Neuronal stem cell (in vitro differentiated cells): Measurements from ENCODE around the gene SLF2. TPM values are rescaled to one million over a fixed set of nuclear protein-coding genes. Genes with fewer than 3 reads are reported as not detected.

Experiments
- DNase-seq: peaks from one replicate; pipeline ENCODE4 v3.0.0-alpha.2; 2013; ENCODE audit warnings: low spot score
- H2AFZ ChIP-seq: one replicate; pipeline ENCODE4 v1.6.1; 2013; ENCODE audit warnings: mild to moderate bottlenecking, low read length, inconsistent platforms
- H2AK5ac ChIP-seq: 2 replicates; pipeline ENCODE4 v1.6.1; 2013; ENCODE audit warnings: low read depth, mild to moderate bottlenecking, inconsistent platforms, low read length, moderate library complexity, mixed read lengths
- H2BK120ac ChIP-seq: 2 replicates; pipeline ENCODE4 v1.6.1; 2013; ENCODE audit warnings: low read depth, mild to moderate bottlenecking, inconsistent platforms, low read length, moderate library complexity, mixed read lengths
- H2BK12ac ChIP-seq: one replicate; pipeline ENCODE4 v1.6.1; 2013; ENCODE audit warnings: low read length, inconsistent platforms
- H2BK15ac ChIP-seq: 2 replicates; pipeline ENCODE4 v1.6.1; 2013; ENCODE audit warnings: mild to moderate bottlenecking, low read length, inconsistent platforms, mixed read lengths
- H2BK5ac ChIP-seq: one replicate; pipeline ENCODE4 v1.6.1; 2013; ENCODE audit warnings: inconsistent platforms, mild to moderate bottlenecking, low read length, moderate library complexity
- H3K14ac ChIP-seq: one replicate; pipeline ENCODE4 v1.6.1; 2013; ENCODE audit warnings: low read length, inconsistent platforms
- H3K18ac ChIP-seq: 2 replicates; pipeline ENCODE4 v1.6.1; 2013; ENCODE audit warnings: low read length, inconsistent platforms
- H3K23ac ChIP-seq: 2 replicates; pipeline ENCODE4 v1.6.1; 2013; ENCODE audit warnings: low read depth, mild to moderate bottlenecking, mixed read lengths, low read length, inconsistent platforms; ENCODE audit not compliant: poor library complexity
- H3K27ac ChIP-seq: replicated peaks from 3 replicates; pipeline ENCODE4 v1.5.1; 2013; ENCODE audit warnings: low read length, inconsistent platforms
- H3K27me3 ChIP-seq, 3 experiments: 2 replicates each; pipeline ENCODE4 v1.6.1; 2013; ENCODE audit warnings: low read length in 3 of 3, mild to moderate bottlenecking in 2 of 3, inconsistent platforms in 1 of 3, low read depth in 1 of 3, mixed read lengths in 1 of 3, moderate library complexity in 1 of 3; ENCODE audit not compliant: control insufficient read depth in 3 of 3, insufficient read depth in 3 of 3
- H3K36me3 ChIP-seq, 2 donors: replicated peaks in 1 of 2; 2 replicates each; pipeline ENCODE4 v1.6.1; 2013; ENCODE audit warnings: low read length in 2 of 2; ENCODE audit not compliant: control insufficient read depth in 2 of 2, insufficient read depth in 2 of 2
- H3K4ac ChIP-seq: 2 replicates; pipeline ENCODE4 v1.6.1; 2013; ENCODE audit warnings: inconsistent platforms, mild to moderate bottlenecking, low read length, moderate library complexity
- H3K4me1 ChIP-seq, 2 donors: 1 replicate in 1 of 2; 2 replicates in 1 of 2; pipeline ENCODE4 v1.6.1; 2013; ENCODE audit warnings: low read length in 2 of 2, low read depth in 1 of 2; ENCODE audit not compliant: control insufficient read depth in 2 of 2, insufficient read depth in 1 of 2
- H3K4me2 ChIP-seq: one replicate; pipeline ENCODE4 v1.6.1; 2013; ENCODE audit warnings: mild to moderate bottlenecking, low read length, inconsistent platforms; ENCODE audit not compliant: insufficient read depth, poor library complexity, severe bottlenecking
- H3K4me3 ChIP-seq, 2 donors: 2 replicates each; pipeline ENCODE4 v1.5.1; 2013; ENCODE audit warnings: low read length in 2 of 2, mild to moderate bottlenecking in 2 of 2, inconsistent platforms in 1 of 2, moderate library complexity in 1 of 2
- H3K79me1 ChIP-seq: one replicate; pipeline ENCODE4 v1.6.1; 2013; ENCODE audit warnings: low read depth, mild to moderate bottlenecking, inconsistent platforms, low read length, moderate library complexity
- H3K9ac ChIP-seq: one replicate; pipeline ENCODE4 v1.6.1; 2013; ENCODE audit warnings: mild to moderate bottlenecking, low read depth, low read length, inconsistent platforms; ENCODE audit not compliant: poor library complexity
- H3K9me3 ChIP-seq, 2 donors: replicated peaks in 1 of 2; 2 replicates each; pipeline versions ENCODE3 to v1.6.1; 2013; ENCODE audit warnings: low read length in 2 of 2, mild to moderate bottlenecking in 2 of 2, inconsistent platforms in 1 of 2, low read depth in 1 of 2, mixed read lengths in 1 of 2, moderate library complexity in 1 of 2; ENCODE audit not compliant: control insufficient read depth in 2 of 2, insufficient read depth in 1 of 2
- H4K8ac ChIP-seq: one replicate; pipeline ENCODE4 v1.6.1; 2013; ENCODE audit warnings: low read depth, mild to moderate bottlenecking, inconsistent platforms, low read length, moderate library complexity
- H4K91ac ChIP-seq: one replicate; pipeline ENCODE4 v1.6.1; 2013; ENCODE audit warnings: low read length, low read depth, mild to moderate bottlenecking, inconsistent platforms; ENCODE audit not compliant: poor library complexity
- WGBS, 2 donors: extraction: QIAGEN DNeasy Blood & Tissue Kit; methylation state at CpG; one replicate each; pipeline ENCODE4 v1.1.7; 2013; ENCODE audit warnings: missing lambda C conversion rate in 2 of 2, mixed read lengths in 1 of 2; ENCODE audit not compliant: insufficient read length in 2 of 2, insufficient replicate concordance in 1 of 2; ENCODE audit errors: extremely low coverage in 2 of 2; 5-methylcytosine and 5-hydroxymethylcytosine counted together
- polyA plus RNA-seq, 2 experiments: library from polyadenylated mRNA; stranded (reverse); fragments of 200-250 nt; gene quantifications; one replicate each; pipeline ENCODE4 v1.2.3, GENCODE V29; 2013

SLF2 gene, protein sequence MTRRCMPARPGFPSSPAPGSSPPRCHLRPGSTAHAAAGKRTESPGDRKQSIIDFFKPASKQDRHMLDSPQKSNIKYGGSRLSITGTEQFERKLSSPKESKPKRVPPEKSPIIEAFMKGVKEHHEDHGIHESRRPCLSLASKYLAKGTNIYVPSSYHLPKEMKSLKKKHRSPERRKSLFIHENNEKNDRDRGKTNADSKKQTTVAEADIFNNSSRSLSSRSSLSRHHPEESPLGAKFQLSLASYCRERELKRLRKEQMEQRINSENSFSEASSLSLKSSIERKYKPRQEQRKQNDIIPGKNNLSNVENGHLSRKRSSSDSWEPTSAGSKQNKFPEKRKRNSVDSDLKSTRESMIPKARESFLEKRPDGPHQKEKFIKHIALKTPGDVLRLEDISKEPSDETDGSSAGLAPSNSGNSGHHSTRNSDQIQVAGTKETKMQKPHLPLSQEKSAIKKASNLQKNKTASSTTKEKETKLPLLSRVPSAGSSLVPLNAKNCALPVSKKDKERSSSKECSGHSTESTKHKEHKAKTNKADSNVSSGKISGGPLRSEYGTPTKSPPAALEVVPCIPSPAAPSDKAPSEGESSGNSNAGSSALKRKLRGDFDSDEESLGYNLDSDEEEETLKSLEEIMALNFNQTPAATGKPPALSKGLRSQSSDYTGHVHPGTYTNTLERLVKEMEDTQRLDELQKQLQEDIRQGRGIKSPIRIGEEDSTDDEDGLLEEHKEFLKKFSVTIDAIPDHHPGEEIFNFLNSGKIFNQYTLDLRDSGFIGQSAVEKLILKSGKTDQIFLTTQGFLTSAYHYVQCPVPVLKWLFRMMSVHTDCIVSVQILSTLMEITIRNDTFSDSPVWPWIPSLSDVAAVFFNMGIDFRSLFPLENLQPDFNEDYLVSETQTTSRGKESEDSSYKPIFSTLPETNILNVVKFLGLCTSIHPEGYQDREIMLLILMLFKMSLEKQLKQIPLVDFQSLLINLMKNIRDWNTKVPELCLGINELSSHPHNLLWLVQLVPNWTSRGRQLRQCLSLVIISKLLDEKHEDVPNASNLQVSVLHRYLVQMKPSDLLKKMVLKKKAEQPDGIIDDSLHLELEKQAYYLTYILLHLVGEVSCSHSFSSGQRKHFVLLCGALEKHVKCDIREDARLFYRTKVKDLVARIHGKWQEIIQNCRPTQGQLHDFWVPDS
- polyA plus RNA-seq (2013, experiment 1 of 2), result 9.2 TPM
- polyA plus RNA-seq (2013, experiment 2 of 2), result 8.8 TPM

DNA sequence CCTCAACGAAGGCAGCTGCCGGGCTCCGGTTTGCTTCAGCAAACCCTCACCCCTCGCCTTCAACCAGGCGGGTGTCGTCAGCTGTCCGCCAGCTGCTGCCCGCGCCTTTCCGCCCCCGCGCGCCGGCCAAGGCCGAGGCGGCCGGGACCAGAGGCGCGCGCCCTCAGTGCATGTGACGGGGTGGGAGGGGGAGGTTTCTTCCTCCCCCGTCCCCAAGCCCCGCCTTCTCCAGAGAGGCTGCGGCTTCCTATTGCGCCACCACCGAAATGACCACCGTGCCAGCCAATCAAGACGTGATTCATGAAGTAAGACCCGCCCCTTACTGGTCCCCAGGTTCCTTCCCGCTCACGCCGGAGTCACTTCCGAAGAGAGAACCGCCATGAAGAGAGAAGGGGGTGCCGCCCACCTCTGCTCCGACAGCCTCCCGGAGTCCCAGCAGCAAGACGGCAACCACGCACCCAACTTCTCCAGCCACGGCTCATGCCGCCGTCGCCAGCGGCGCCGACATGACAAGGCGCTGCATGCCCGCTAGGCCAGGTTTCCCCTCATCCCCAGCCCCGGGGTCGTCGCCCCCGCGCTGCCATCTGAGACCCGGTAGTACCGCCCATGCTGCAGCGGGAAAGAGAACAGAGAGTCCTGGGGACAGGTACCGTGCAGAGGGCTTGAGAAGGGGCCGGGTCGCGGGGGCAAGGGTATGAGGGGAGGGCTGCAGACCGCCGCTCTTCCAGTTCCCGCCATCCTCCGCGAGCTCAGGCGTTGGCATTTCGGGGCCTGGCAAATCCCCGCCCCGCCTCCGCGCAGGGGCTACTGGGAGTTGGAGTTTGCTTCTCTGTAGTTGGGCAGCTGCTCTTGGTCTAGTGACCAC, at the start of gene SLF2:
TSS of gene SLF2 (plus strand) at position 359 of the 865 bp plus-strand sequence. CDS start at position 507, 148 bp downstream.
- Histone ChIP-seq H3K27ac (peak within 1 kb of the TSS; percentile 74), H4K91ac (peak within 1 kb of the TSS; percentile 50), H3K9ac (peak within 1 kb of the TSS; percentile 95), H2AFZ (peak within 1 kb of the TSS; percentile 97), H3K14ac (peak within 1 kb of the TSS; percentile 98), H3K23ac (peak within 1 kb of the TSS; percentile 62), H4K8ac (no peak within 1 kb of the TSS), H3K4me2 (peak within 1 kb of the TSS; percentile 71), H2AK5ac (peak within 1 kb of the TSS; percentile 61), H2BK15ac (peak within 1 kb of the TSS; percentile 90), H2BK12ac (no peak within 1 kb of the TSS), H3K4me3 (peak within 1 kb of the TSS; percentile 99 to 100), H3K27me3 (no peaks in the 10 kb centered on the region), H2BK5ac (peak within 1 kb of the TSS; percentile 91), H2BK120ac (peak within 1 kb of the TSS; percentile 63), H3K9me3 (no peaks in the 10 kb centered on the region), H3K36me3 (peaks cover 5 to 36% of the 10 kb centered on the region in 2 donors), H3K4me1 (peaks cover 10 to 19% of the 10 kb centered on the region in 2 donors), H3K18ac (peak within 1 kb of the TSS; percentile 99), H3K79me1 (peaks cover 3% of the 10 kb centered on the region), H3K4ac (peak within 1 kb of the TSS; percentile 87)
- no CpG with 5 or more reads among the region's 71 CpGs for WGBS, 2 donors
- DNase-seq, result peak; percentile 97

DNA sequence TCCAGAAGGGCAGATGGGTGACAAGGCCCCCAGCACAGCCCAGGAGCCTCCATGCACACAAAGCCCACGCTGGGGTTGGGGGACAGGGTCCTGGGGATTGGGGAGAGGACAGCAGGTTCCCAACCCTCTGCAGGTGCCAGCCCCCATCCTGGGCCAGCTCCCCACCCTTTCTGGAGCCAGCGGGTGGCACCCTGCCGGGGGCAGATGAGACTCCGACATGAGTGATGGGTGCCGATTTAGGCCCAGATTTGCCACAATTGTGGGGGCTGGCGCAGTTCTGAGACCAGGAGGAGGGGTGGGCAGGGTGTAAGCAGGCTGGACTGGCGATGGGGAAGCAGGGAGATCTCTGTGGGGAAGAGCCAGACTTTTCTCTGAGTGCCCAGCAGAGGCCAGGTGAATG, 49.3 kb upstream of the SLF2 start:
- H3K9ac ChIP-seq, result peak overlapping the region; percentile 26
- H3K27ac ChIP-seq, result no peak overlapping the region
- no peaks in the 10 kb centered on the region for H3K79me1 ChIP-seq
- H3K36me3 ChIP-seq, result no peaks in the 10 kb centered on the region
- H4K8ac ChIP-seq, result no peak overlapping the region
- peak overlapping the region; percentile 19 for H2AK5ac ChIP-seq
- no CpG with 5 or more reads among the region's 7 CpGs for WGBS, 2 donors
- H2BK5ac ChIP-seq, result no peak overlapping the region
- no peak overlapping the region for H3K23ac ChIP-seq
- peak overlapping the region; percentile 47 for H3K14ac ChIP-seq
- no peak overlapping the region for H3K4me2 ChIP-seq
- H3K4me3 ChIP-seq, result no peak overlapping the region
- no peak overlapping the region for H2BK120ac ChIP-seq
- peaks cover 0 to 93% (median 18%) of the 10 kb centered on the region in 3 experiments for H3K27me3 ChIP-seq
- DNase-seq, result no peak
- no peak overlapping the region for H3K4ac ChIP-seq
- H3K9me3 ChIP-seq, result no peaks in the 10 kb centered on the region
- H2BK15ac ChIP-seq, result peak overlapping the region; percentile 15
- peak overlapping the region; percentile 49 for H3K18ac ChIP-seq
- no peak overlapping the region for H2BK12ac ChIP-seq
- H3K4me1 ChIP-seq, result peaks cover 0 to 20% of the 10 kb centered on the region in 2 donors
- no peak overlapping the region for H2AFZ ChIP-seq
- H4K91ac ChIP-seq, result no peak overlapping the region

- Histone ChIP-seq H3K27me3 (peaks cover 0 to 93% (median 18%) of the 10 kb centered on the region in 3 experiments), H3K4ac (no peak overlapping the region), H3K9me3 (no peaks in the 10 kb centered on the region), H2BK120ac (no peak overlapping the region), H3K4me1 (peaks cover 0 to 27% of the 10 kb centered on the region in 2 donors), H2BK12ac (no peak overlapping the region), H3K4me3 (no peak overlapping the region), H2AFZ (no peak overlapping the region), H3K79me1 (no peaks in the 10 kb centered on the region), H3K36me3 (no peaks in the 10 kb centered on the region), H2AK5ac (no peak overlapping the region), H3K4me2 (no peak overlapping the region), H2BK15ac (no peak overlapping the region), H3K23ac (no peak overlapping the region), H3K27ac (no peak overlapping the region), H2BK5ac (no peak overlapping the region), H3K9ac (no peak overlapping the region), H3K14ac (peak overlapping the region; percentile 47), H4K8ac (no peak overlapping the region), H4K91ac (peak overlapping the region; percentile 68), H3K18ac (peak overlapping the region; percentile 30)
- WGBS, 2 donors, result no CpG with 5 or more reads among the region's 24 CpGs
- no peak for DNase-seq
These were observed 48.5 kb upstream of the SLF2 start for GRCh38 chr10:100864036-100864885.
